GM23338 (cell line): ENCODE data around the gene FCHSD2.

Source experiments
- CREB1 ChIP-seq: fragments of 250-450 bp; sonication (Bioruptor Pico); IDR thresholded peaks from 2 replicates; pipeline ENCODE4 v1.5.0; 2020; ENCODE audit warnings: low read depth, mild to moderate bottlenecking, moderate library complexity
- EZH2 ChIP-seq: fragments of 200-600 bp; sonication (generic); IDR thresholded peaks from one replicate; pipeline ENCODE4 v1.8.0; 2017; ENCODE audit warnings: antibody characterized with exemption, mild to moderate bottlenecking, low read depth; ENCODE audit not compliant: unreplicated experiment
- EZH2phosphoT487 ChIP-seq: fragments of 200-600 bp; sonication (generic); IDR thresholded peaks from one replicate; pipeline ENCODE4 v1.8.1; 2018; ENCODE audit warnings: antibody characterized with exemption; ENCODE audit not compliant: unreplicated experiment
- JUNB ChIP-seq: IDR thresholded peaks from one replicate; pipeline ENCODE4 v1.6.1; 2016; ENCODE audit warnings: antibody characterized with exemption; ENCODE audit not compliant: unreplicated experiment
- NANOG ChIP-seq: IDR thresholded peaks from 2 replicates; pipeline ENCODE4 v1.6.1; 2016; ENCODE audit warnings: antibody characterized with exemption, borderline replicate concordance
- POLR2AphosphoS5 ChIP-seq: IDR thresholded peaks from 2 replicates; pipeline ENCODE4 v1.6.1; 2016; ENCODE audit warnings: antibody characterized with exemption, low read depth
- STAT1 ChIP-seq: IDR thresholded peaks from one replicate; pipeline ENCODE4 v1.6.1; 2016; ENCODE audit warnings: antibody characterized with exemption; ENCODE audit not compliant: unreplicated experiment
- ZNF114 ChIP-seq: fragments of 250-450 bp; sonication (Bioruptor Pico); IDR thresholded peaks from 2 replicates; pipeline ENCODE4 v1.5.0; 2020; ENCODE audit warnings: mild to moderate bottlenecking, moderate library complexity
- ZNF331 ChIP-seq: fragments of 250-450 bp; sonication (Bioruptor Pico); IDR thresholded peaks from 2 replicates; pipeline ENCODE4 v1.5.0; 2020; ENCODE audit warnings: low read depth, mild to moderate bottlenecking, moderate library complexity
- ZNF462 ChIP-seq: fragments of 250-450 bp; sonication (Bioruptor Pico); IDR thresholded peaks from 2 replicates; pipeline ENCODE4 v1.5.0; 2020; ENCODE audit warnings: mild to moderate bottlenecking, moderate library complexity
- TF ChIP-seq, protein P1 (sequence below), 2 experiments: fragments of 200-600 bp in 1 of 2; sonication (generic) in 1 of 2; conservative IDR thresholded peaks; 2 replicates each; pipeline versions ENCODE4 v1.5.1 to v1.6.1; 2016 to 2017; ENCODE audit warnings: antibody characterized with exemption in 2 of 2, low read depth in 2 of 2, mild to moderate bottlenecking in 2 of 2, moderate library complexity in 1 of 2
- TF ChIP-seq, protein P2 (sequence below): IDR thresholded peaks from one replicate; pipeline ENCODE4 v1.6.1; 2018; ENCODE audit warnings: antibody characterized with exemption; ENCODE audit not compliant: unreplicated experiment
- TF ChIP-seq, protein P3 (sequence below): IDR thresholded peaks from 2 replicates; pipeline ENCODE4 v1.6.1; 2016; ENCODE audit warnings: antibody characterized with exemption

- TF ChIP-seq NANOG (no peak), EZH2 (no peak), POLR2AphosphoS5 (no peak), CREB1 (CRISPR knock-in tag) (no peak), EZH2phosphoT487 (no peak), ZNF462 (no peak), STAT1 (no peak), JUNB (no peak), ZNF331 (CRISPR knock-in tag) (no peak), ZNF114 (CRISPR knock-in tag) (no peak)
- TF ChIP-seq, protein P1, sequence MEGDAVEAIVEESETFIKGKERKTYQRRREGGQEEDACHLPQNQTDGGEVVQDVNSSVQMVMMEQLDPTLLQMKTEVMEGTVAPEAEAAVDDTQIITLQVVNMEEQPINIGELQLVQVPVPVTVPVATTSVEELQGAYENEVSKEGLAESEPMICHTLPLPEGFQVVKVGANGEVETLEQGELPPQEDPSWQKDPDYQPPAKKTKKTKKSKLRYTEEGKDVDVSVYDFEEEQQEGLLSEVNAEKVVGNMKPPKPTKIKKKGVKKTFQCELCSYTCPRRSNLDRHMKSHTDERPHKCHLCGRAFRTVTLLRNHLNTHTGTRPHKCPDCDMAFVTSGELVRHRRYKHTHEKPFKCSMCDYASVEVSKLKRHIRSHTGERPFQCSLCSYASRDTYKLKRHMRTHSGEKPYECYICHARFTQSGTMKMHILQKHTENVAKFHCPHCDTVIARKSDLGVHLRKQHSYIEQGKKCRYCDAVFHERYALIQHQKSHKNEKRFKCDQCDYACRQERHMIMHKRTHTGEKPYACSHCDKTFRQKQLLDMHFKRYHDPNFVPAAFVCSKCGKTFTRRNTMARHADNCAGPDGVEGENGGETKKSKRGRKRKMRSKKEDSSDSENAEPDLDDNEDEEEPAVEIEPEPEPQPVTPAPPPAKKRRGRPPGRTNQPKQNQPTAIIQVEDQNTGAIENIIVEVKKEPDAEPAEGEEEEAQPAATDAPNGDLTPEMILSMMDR (conservative IDR thresholded peaks at IDR 0.05; ENCODE audit: low read depth in 2 of 2), result no peak
- TF ChIP-seq, protein P2, sequence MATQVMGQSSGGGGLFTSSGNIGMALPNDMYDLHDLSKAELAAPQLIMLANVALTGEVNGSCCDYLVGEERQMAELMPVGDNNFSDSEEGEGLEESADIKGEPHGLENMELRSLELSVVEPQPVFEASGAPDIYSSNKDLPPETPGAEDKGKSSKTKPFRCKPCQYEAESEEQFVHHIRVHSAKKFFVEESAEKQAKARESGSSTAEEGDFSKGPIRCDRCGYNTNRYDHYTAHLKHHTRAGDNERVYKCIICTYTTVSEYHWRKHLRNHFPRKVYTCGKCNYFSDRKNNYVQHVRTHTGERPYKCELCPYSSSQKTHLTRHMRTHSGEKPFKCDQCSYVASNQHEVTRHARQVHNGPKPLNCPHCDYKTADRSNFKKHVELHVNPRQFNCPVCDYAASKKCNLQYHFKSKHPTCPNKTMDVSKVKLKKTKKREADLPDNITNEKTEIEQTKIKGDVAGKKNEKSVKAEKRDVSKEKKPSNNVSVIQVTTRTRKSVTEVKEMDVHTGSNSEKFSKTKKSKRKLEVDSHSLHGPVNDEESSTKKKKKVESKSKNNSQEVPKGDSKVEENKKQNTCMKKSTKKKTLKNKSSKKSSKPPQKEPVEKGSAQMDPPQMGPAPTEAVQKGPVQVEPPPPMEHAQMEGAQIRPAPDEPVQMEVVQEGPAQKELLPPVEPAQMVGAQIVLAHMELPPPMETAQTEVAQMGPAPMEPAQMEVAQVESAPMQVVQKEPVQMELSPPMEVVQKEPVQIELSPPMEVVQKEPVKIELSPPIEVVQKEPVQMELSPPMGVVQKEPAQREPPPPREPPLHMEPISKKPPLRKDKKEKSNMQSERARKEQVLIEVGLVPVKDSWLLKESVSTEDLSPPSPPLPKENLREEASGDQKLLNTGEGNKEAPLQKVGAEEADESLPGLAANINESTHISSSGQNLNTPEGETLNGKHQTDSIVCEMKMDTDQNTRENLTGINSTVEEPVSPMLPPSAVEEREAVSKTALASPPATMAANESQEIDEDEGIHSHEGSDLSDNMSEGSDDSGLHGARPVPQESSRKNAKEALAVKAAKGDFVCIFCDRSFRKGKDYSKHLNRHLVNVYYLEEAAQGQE, result no peak
- TF ChIP-seq, protein P3, sequence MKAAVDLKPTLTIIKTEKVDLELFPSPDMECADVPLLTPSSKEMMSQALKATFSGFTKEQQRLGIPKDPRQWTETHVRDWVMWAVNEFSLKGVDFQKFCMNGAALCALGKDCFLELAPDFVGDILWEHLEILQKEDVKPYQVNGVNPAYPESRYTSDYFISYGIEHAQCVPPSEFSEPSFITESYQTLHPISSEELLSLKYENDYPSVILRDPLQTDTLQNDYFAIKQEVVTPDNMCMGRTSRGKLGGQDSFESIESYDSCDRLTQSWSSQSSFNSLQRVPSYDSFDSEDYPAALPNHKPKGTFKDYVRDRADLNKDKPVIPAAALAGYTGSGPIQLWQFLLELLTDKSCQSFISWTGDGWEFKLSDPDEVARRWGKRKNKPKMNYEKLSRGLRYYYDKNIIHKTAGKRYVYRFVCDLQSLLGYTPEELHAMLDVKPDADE, result no peak
Measured at GRCh38 chr11:73072935-73073481, 69.1 kb downstream of the FCHSD2 start.
